H9 (cell line): ENCODE data around the gene TGOLN2. TPM values are rescaled to one million over a fixed set of nuclear protein-coding genes. Genes with fewer than 3 reads are reported as not detected.
A peak's percentile ranks its signal among the peaks of the same experiment; 100 is the strongest.

ENCODE experiments used
- DNase-seq: peaks from one replicate; pipeline ENCODE4 v3.0.0-alpha.2; 2017
- H2AFZ ChIP-seq: one replicate; pipeline ENCODE4 v1.6.1; 2013; ENCODE audit warnings: mild to moderate bottlenecking, low read length, control low read depth, moderate library complexity
- H2AK5ac ChIP-seq: 2 replicates; pipeline ENCODE4 v1.6.1; 2013; ENCODE audit warnings: low read length, control low read depth, mixed read lengths; ENCODE audit not compliant: insufficient read length
- H2BK120ac ChIP-seq: one replicate; pipeline ENCODE4 v1.6.1; 2013; ENCODE audit warnings: low read depth, mild to moderate bottlenecking, low read length, control low read depth, inconsistent platforms; ENCODE audit not compliant: poor library complexity, severe bottlenecking
- H2BK12ac ChIP-seq: 2 replicates; pipeline ENCODE4 v1.6.1; 2013; ENCODE audit warnings: low read length, control low read depth, mixed read lengths, low read depth; ENCODE audit not compliant: insufficient read length
- H2BK15ac ChIP-seq: 2 replicates; pipeline ENCODE4 v1.6.1; 2013; ENCODE audit warnings: low read depth, low read length, control low read depth
- H2BK20ac ChIP-seq: one replicate; pipeline ENCODE4 v1.6.1; 2013; ENCODE audit warnings: low read depth, mild to moderate bottlenecking, low read length, control low read depth, inconsistent platforms; ENCODE audit not compliant: poor library complexity, severe bottlenecking
- H2BK5ac ChIP-seq: 2 replicates; pipeline ENCODE4 v1.6.1; 2013; ENCODE audit warnings: low read length, control low read depth, mixed read lengths; ENCODE audit not compliant: insufficient read length
- H3K14ac ChIP-seq: 2 replicates; pipeline ENCODE4 v1.6.1; 2013; ENCODE audit warnings: low read length, control low read depth; ENCODE audit not compliant: insufficient read depth
- H3K18ac ChIP-seq: 2 replicates; pipeline ENCODE4 v1.6.1; 2013; ENCODE audit warnings: low read depth, mild to moderate bottlenecking, mixed read lengths, low read length, control low read depth; ENCODE audit not compliant: insufficient read length
- H3K23ac ChIP-seq: 2 replicates; pipeline ENCODE4 v1.6.1; 2013; ENCODE audit warnings: low read length, control low read depth, mixed read lengths, low read depth; ENCODE audit not compliant: insufficient read length
- H3K23me2 ChIP-seq: 2 replicates; pipeline ENCODE4 v1.6.1; 2013; ENCODE audit warnings: low read depth, mild to moderate bottlenecking, mixed read lengths, low read length, control low read depth; ENCODE audit not compliant: insufficient read length, poor library complexity, severe bottlenecking
- H3K27ac ChIP-seq: 2 replicates; pipeline ENCODE4 v1.5.1; 2013; ENCODE audit warnings: low read length, control low read depth, mixed read lengths, low read depth; ENCODE audit not compliant: insufficient read length
- H3K27me3 ChIP-seq: 2 replicates; pipeline ENCODE4 v1.6.1; 2013; ENCODE audit warnings: low read length, control low read depth, inconsistent platforms; ENCODE audit not compliant: insufficient read depth
- H3K4ac ChIP-seq: 2 replicates; pipeline ENCODE4 v1.6.1; 2013; ENCODE audit warnings: low read depth, mild to moderate bottlenecking, control low read depth, inconsistent platforms, low read length, moderate library complexity
- H3K4me1 ChIP-seq: 2 replicates; pipeline ENCODE4 v1.6.1; 2013; ENCODE audit warnings: low read length, control low read depth, inconsistent platforms; ENCODE audit not compliant: insufficient read depth
- H3K4me2 ChIP-seq: 2 replicates; pipeline ENCODE4 v1.6.1; 2013; ENCODE audit warnings: low read length, control low read depth, mixed read lengths; ENCODE audit not compliant: insufficient read length, insufficient read depth
- H3K56ac ChIP-seq: 2 replicates; pipeline ENCODE4 v1.6.1; 2013; ENCODE audit warnings: low read depth, mild to moderate bottlenecking, mixed read lengths, low read length, control low read depth; ENCODE audit not compliant: insufficient read length
- H3K79me1 ChIP-seq: 2 replicates; pipeline ENCODE4 v1.6.1; 2013; ENCODE audit warnings: low read depth, mild to moderate bottlenecking, moderate library complexity, low read length, control low read depth, inconsistent platforms; ENCODE audit not compliant: insufficient read depth, poor library complexity, severe bottlenecking
- H3K79me2 ChIP-seq: 2 replicates; pipeline ENCODE4 v1.6.1; 2013; ENCODE audit warnings: low read length, control low read depth, inconsistent platforms; ENCODE audit not compliant: insufficient read depth
- H3K9ac ChIP-seq: 2 replicates; pipeline ENCODE4 v1.6.1; 2013; ENCODE audit warnings: low read length, control low read depth, mixed read lengths; ENCODE audit not compliant: insufficient read length; ENCODE audit errors: extremely low read depth
- H3K9me3 ChIP-seq: one replicate; pipeline ENCODE4 v1.6.1; 2013; ENCODE audit warnings: low read depth, low read length, inconsistent platforms; ENCODE audit not compliant: control insufficient read depth
- H3T11ph ChIP-seq: one replicate; pipeline ENCODE4 v1.6.1; 2013; ENCODE audit warnings: mild to moderate bottlenecking, low read length, control low read depth, inconsistent platforms
- H4K20me1 ChIP-seq: one replicate; pipeline ENCODE4 v1.6.1; 2013; ENCODE audit not compliant: control insufficient read depth, insufficient read length, insufficient read depth
- H4K5ac ChIP-seq: 2 replicates; pipeline ENCODE4 v1.6.1; 2013; ENCODE audit warnings: low read depth, mild to moderate bottlenecking, mixed read lengths, low read length, control low read depth; ENCODE audit not compliant: insufficient read length
- H4K8ac ChIP-seq: replicated peaks from 2 replicates; pipeline ENCODE4 v1.6.1; 2013; ENCODE audit warnings: low read length, control low read depth, mixed read lengths, low read depth; ENCODE audit not compliant: insufficient read length
- H4K91ac ChIP-seq: 2 replicates; pipeline ENCODE4 v1.6.1; 2013; ENCODE audit warnings: low read depth, mild to moderate bottlenecking, moderate library complexity, mixed read lengths, low read length, control low read depth; ENCODE audit not compliant: insufficient read length
- H3K27ac Mint-ChIP-seq, 3 experiments: 2 replicates in 2 of 3; 3 replicates in 1 of 3; pipeline ENCODE4 v1.8.0; 2020 to 2021; ENCODE audit warnings: mixed read lengths in 3 of 3, mild to moderate bottlenecking in 1 of 3, moderate library complexity in 1 of 3
- H3K27me3 Mint-ChIP-seq: 2 replicates; pipeline ENCODE4 v1.8.0; 2021; ENCODE audit warnings: low read depth, mild to moderate bottlenecking, moderate library complexity, mixed read lengths
- H3K36me3 Mint-ChIP-seq, 3 experiments: 2 replicates in 2 of 3; 3 replicates in 1 of 3; pipeline ENCODE4 v1.8.0; 2020 to 2021; ENCODE audit warnings: low read depth in 3 of 3, mixed read lengths in 3 of 3; ENCODE audit not compliant: insufficient read depth in 1 of 3
- H3K4me1 Mint-ChIP-seq, 2 experiments: 2 replicates each; pipeline ENCODE4 v1.8.0; 2020; ENCODE audit warnings: mixed read lengths in 2 of 2
- H3K4me3 Mint-ChIP-seq, 2 experiments: 2 replicates in 1 of 2; 3 replicates in 1 of 2; pipeline ENCODE4 v1.8.0; 2020 to 2021; ENCODE audit warnings: mild to moderate bottlenecking in 2 of 2, mixed read lengths in 2 of 2, moderate library complexity in 1 of 2
- H3K9me3 Mint-ChIP-seq, 2 experiments: 2 replicates in 1 of 2; 3 replicates in 1 of 2; pipeline ENCODE4 v1.8.0; 2020; ENCODE audit warnings: mild to moderate bottlenecking in 2 of 2, mixed read lengths in 2 of 2, moderate library complexity in 1 of 2
- CTCF ChIP-seq: fragments of 200-600 bp; sonication (generic); conservative IDR thresholded peaks from 3 replicates; pipeline ENCODE4 v1.8.0; 2021; ENCODE audit warnings: antibody characterized with exemption, mild to moderate bottlenecking
- WGBS: extraction: QIAGEN DNeasy Blood & Tissue Kit; methylation state at CpG from one replicate; pipeline ENCODE4 v1.1.7; 2013; ENCODE audit warnings: missing lambda C conversion rate, low lambda C conversion rate, mixed read lengths; ENCODE audit not compliant: insufficient read length; ENCODE audit errors: extremely low coverage; 5-methylcytosine and 5-hydroxymethylcytosine counted together
- total RNA-seq: library from RNA; stranded (reverse); gene quantifications from 2 replicates; pipeline ENCODE4 v1.2.1, GENCODE V29; 2021

TGOLN2 gene
- total RNA-seq, 1 experiment from 2014 or later = 47.8 TPM

GRCh38 chr2:85288244-85288725, 39.5 kb downstream of the TGOLN2 start:
- Histone ChIP-seq H2AK5ac (no peak overlapping the region), H3K56ac (no peak overlapping the region), H2BK120ac (no peak overlapping the region), H2BK20ac (no peak overlapping the region), H3K23me2 (no peaks in the 10 kb centered on the region), H2AFZ (no peak overlapping the region), H2BK5ac (no peak overlapping the region), H4K91ac (no peak overlapping the region), H3K79me1 (no peaks in the 10 kb centered on the region), H4K5ac (no peak overlapping the region), H3K4me1 (peaks cover 3% of the 10 kb centered on the region; the same call in 1 of the 2 replicates), H3K79me2 (no peaks in the 10 kb centered on the region), H3K23ac (no peak overlapping the region), H3K4me2 (no peak overlapping the region), H2BK12ac (no peak overlapping the region), H2BK15ac (no peak overlapping the region), H3K27me3 (no peaks in the 10 kb centered on the region), H3T11ph (no peak overlapping the region), H4K20me1 (no peaks in the 10 kb centered on the region), H3K14ac (no peak overlapping the region), H3K27ac (no peak overlapping the region), H3K4ac (no peak overlapping the region), H3K9ac (no peak overlapping the region), H3K9me3 (no peaks in the 10 kb centered on the region), H3K18ac (no peak overlapping the region), H4K8ac (no peak overlapping the region)
- Mint-ChIP-seq H3K4me1 (peaks cover 34 to 35% of the 10 kb centered on the region in 2 experiments), H3K4me3 (no peak overlapping the region), H3K27ac (peak overlapping the region; percentile 50 to 89 (median 66); a peak in 3 of 7 replicates), H3K9me3 (peaks cover 0 to 6% of the 10 kb centered on the region in 2 experiments; a peak in 1 of 5 replicates), H3K27me3 (no peaks in the 10 kb centered on the region), H3K36me3 (peaks cover 36 to 72% (median 66%) of the 10 kb centered on the region in 3 experiments; a peak in 6 of 7 replicates)
- DNase-seq = no peak
- no peak for TF ChIP-seq CTCF
- no CpG with 5 or more reads among the region's 10 CpGs for WGBS
